Immature natural killer cell (primary cell): ENCODE results near the gene TOMM5. TPM values are rescaled to one million over a fixed set of nuclear protein-coding genes. Genes with fewer than 3 reads are reported as not detected.

Experiments
- DNase-seq, 3 donors: peaks; one replicate each; pipeline ENCODE4 v3.0.0; 2022; ENCODE audit warnings: mixed read lengths in 1 of 3
- H3K27ac Mint-ChIP-seq, 6 donors: one replicate each; pipeline ENCODE4 v1.8.0; 2020; ENCODE audit warnings: mixed read lengths in 6 of 6, mild to moderate bottlenecking in 5 of 6, inconsistent platforms in 4 of 6, moderate library complexity in 3 of 6
- H3K27me3 Mint-ChIP-seq, 3 donors: one replicate each; pipeline ENCODE4 v1.8.0; 2020 to 2021; ENCODE audit warnings: low read depth in 3 of 3, mild to moderate bottlenecking in 3 of 3, mixed read lengths in 3 of 3, moderate library complexity in 3 of 3, inconsistent platforms in 1 of 3
- H3K36me3 Mint-ChIP-seq, 3 donors: one replicate each; pipeline ENCODE4 v1.8.0; 2020; ENCODE audit warnings: mixed read lengths in 3 of 3, inconsistent platforms in 2 of 3, mild to moderate bottlenecking in 2 of 3
- H3K4me1 Mint-ChIP-seq, 2 donors: one replicate each; pipeline ENCODE4 v1.8.0; 2020; ENCODE audit warnings: inconsistent platforms in 2 of 2, mild to moderate bottlenecking in 2 of 2, mixed read lengths in 2 of 2, moderate library complexity in 1 of 2
- H3K4me3 Mint-ChIP-seq, 5 donors: one replicate each; pipeline ENCODE4 v1.8.0; 2020; ENCODE audit warnings: mild to moderate bottlenecking in 5 of 5, mixed read lengths in 5 of 5, inconsistent platforms in 3 of 5, moderate library complexity in 3 of 5
- H3K9me3 Mint-ChIP-seq, 6 donors: one replicate each; pipeline ENCODE4 v1.8.0; 2020; ENCODE audit warnings: mild to moderate bottlenecking in 6 of 6, mixed read lengths in 6 of 6, inconsistent platforms in 4 of 6, moderate library complexity in 3 of 6
- polyA plus RNA-seq, 3 donors: library from polyadenylated mRNA; unstranded; fragments of 300-500 nt; fragmentation: Illumina TruSeq; gene quantifications; one replicate each; pipeline ENCODE4 v1.2.3, GENCODE V29; 2021

The TOMM5 gene
- 100 to 1,000 TPM; 174 to 205 (median 183) TPM for polyA plus RNA-seq

GRCh38 chr9:37592108-37592951, at the start of gene TOMM5:
TOMM5 (minus strand) TSS chr9:37592597; CDS start chr9:37592532, 65 bp downstream.
- DNase-seq = peak; percentile 89 to 91 (median 91)
- H3K27me3 Mint-ChIP-seq = peaks cover 5 to 10% (median 10%) of the 10 kb centered on the region in 3 donors

GRCh38 chr9:37641331-37641730, 48.9 kb upstream of the TOMM5 start:
- Mint-ChIP-seq H3K4me3 (no peak overlapping the region), H3K4me1 (no peaks in the 10 kb centered on the region), H3K27ac (no peak overlapping the region), H3K36me3 (no peaks in the 10 kb centered on the region), H3K9me3 (no peaks in the 10 kb centered on the region), H3K27me3 (peaks cover 2 to 11% (median 2%) of the 10 kb centered on the region in 3 donors)
- no peak for DNase-seq

More at GRCh38 chr9:37592108-37592951, at the start of gene TOMM5:
- Mint-ChIP-seq H3K27ac (peak within 1 kb of the TSS; percentile 93 to 98 (median 95)), H3K4me3 (peak within 1 kb of the TSS; percentile 97 to 99 (median 99)), H3K4me1 (peaks cover 37 to 49% of the 10 kb centered on the region in 2 donors), H3K9me3 (no peaks in the 10 kb centered on the region), H3K36me3 (peaks cover 6 to 9% (median 8%) of the 10 kb centered on the region in 3 donors)

GRCh38 chr9:37640246-37640645, 47.8 kb upstream of the TOMM5 start:
- H3K9me3 Mint-ChIP-seq = no peaks in the 10 kb centered on the region
- no peaks in the 10 kb centered on the region for H3K36me3 Mint-ChIP-seq
- no peaks in the 10 kb centered on the region for H3K4me1 Mint-ChIP-seq
- peaks cover 2 to 14% (median 2%) of the 10 kb centered on the region in 3 donors for H3K27me3 Mint-ChIP-seq
- DNase-seq = no peak
- H3K4me3 Mint-ChIP-seq = no peak overlapping the region
- no peak overlapping the region for H3K27ac Mint-ChIP-seq

DNA sequence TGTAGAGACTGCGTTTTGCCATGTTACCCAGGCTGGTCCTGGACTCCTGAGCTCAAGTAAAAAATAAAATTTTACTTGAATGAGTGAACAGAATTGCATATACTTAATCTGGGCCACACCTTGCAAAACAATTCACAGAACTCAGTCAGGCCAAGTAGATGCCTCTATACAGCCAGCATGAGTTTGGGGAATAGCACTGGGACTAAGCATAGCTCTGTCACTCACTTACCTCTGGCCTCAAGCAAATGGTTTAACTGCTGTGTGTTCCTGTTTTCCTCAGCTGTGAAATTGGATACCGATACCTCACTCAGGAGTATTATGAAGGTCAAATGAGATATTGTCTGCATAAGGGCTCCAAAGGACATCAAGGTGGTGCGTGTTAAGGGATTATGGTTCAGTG, 47.4 kb upstream of the TOMM5 start:
- no peaks in the 10 kb centered on the region for H3K4me1 Mint-ChIP-seq
- H3K27me3 Mint-ChIP-seq = peaks cover 2 to 16% (median 3%) of the 10 kb centered on the region in 3 donors
- H3K9me3 Mint-ChIP-seq = no peaks in the 10 kb centered on the region
- H3K27ac Mint-ChIP-seq = no peak overlapping the region
- H3K4me3 Mint-ChIP-seq = no peak overlapping the region
- DNase-seq = no peak
- H3K36me3 Mint-ChIP-seq = no peaks in the 10 kb centered on the region

DNA sequence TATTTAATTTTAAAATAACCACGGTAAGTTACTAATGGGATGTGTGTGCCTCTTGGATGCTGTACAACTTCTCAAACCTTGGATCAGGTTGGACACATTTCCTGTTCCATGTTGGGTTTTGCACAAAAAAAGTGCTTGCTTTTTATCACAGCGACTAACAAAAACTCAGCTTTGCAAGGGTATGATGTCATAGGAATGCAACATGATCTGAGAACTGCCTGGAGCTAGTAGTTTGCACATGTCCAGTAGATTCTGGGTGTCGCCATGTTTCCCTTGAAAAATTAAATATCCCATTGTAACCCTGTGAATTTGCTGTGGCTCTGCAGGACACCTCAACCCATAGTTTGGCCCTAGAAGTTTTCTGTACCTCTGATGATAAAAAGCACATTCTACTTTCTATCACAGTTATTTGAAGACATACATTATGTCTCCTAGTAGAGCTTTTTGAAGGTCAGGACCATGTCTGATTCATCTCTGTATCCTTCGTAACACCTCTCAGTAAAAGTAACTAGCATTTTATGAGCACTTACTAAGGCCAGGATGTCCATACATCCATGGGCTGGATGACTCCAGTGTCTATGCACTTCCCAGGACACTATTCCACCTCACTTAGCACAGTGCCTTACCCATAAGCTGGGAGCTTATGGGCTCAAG, 46.8 kb upstream of the TOMM5 start:
- DNase-seq = no peak
- Mint-ChIP-seq H3K27me3 (peaks cover 2 to 13% (median 4%) of the 10 kb centered on the region in 3 donors), H3K4me1 (no peaks in the 10 kb centered on the region), H3K9me3 (no peaks in the 10 kb centered on the region), H3K4me3 (no peak overlapping the region), H3K27ac (no peak overlapping the region), H3K36me3 (no peaks in the 10 kb centered on the region)

GRCh38 chr9:37636511-37637448, 44.4 kb upstream of the TOMM5 start:
- Mint-ChIP-seq H3K27ac (no peak overlapping the region), H3K36me3 (no peaks in the 10 kb centered on the region), H3K27me3 (peaks cover 0 to 9% (median 4%) of the 10 kb centered on the region in 3 donors), H3K4me3 (no peak overlapping the region), H3K4me1 (no peaks in the 10 kb centered on the region), H3K9me3 (no peaks in the 10 kb centered on the region)
- no peak for DNase-seq

GRCh38 chr9:37635808-37636207, 43.4 kb upstream of the TOMM5 start:
- H3K27me3 Mint-ChIP-seq = peaks cover 0 to 11% (median 4%) of the 10 kb centered on the region in 3 donors
- no peak overlapping the region for H3K4me3 Mint-ChIP-seq
- H3K9me3 Mint-ChIP-seq = no peaks in the 10 kb centered on the region
- H3K27ac Mint-ChIP-seq = no peak overlapping the region
- H3K4me1 Mint-ChIP-seq = no peaks in the 10 kb centered on the region
- H3K36me3 Mint-ChIP-seq = no peaks in the 10 kb centered on the region
- no peak for DNase-seq

- no peak for DNase-seq
- no peaks in the 10 kb centered on the region for H3K36me3 Mint-ChIP-seq
- peaks cover 0 to 9% (median 3%) of the 10 kb centered on the region in 3 donors for H3K27me3 Mint-ChIP-seq
- no peak overlapping the region for H3K4me3 Mint-ChIP-seq
- no peak overlapping the region for H3K27ac Mint-ChIP-seq
- no peaks in the 10 kb centered on the region for H3K9me3 Mint-ChIP-seq
- H3K4me1 Mint-ChIP-seq = no peaks in the 10 kb centered on the region
Measured at GRCh38 chr9:37632479-37632878, 40.1 kb upstream of the TOMM5 start.

DNA sequence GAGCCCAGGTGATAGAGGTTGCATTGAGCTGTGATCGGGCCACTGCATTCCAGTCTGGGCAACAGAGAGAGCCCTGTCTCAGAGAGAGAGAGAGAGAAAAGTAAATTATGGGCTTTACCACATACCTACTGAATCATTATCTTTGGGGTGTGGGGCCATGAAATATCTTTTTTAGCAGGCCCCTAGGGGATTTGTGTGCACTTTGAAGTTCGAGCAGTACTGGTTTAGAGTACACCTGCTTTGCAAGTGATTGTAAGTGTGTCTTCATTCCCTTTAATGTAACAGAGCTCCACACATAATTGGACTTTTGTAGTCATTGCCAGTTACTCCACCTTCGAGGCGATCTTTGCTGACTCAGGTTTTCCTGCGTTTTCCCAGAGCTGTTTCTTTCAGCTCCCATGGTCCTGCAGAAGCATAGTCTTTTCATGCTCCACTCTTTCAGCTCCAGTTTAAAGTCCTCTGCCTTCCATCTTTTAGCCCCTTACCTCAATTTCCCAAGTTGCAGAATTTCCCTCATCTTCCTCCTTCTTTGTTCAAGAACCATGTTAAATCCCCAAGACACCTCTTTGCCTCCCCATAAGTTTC, 34.4 kb upstream of the TOMM5 start:
- Mint-ChIP-seq H3K27me3 (peaks cover 0 to 3% (median 1%) of the 10 kb centered on the region in 3 donors), H3K4me1 (no peaks in the 10 kb centered on the region), H3K27ac (no peak overlapping the region), H3K4me3 (no peak overlapping the region), H3K9me3 (no peaks in the 10 kb centered on the region), H3K36me3 (no peaks in the 10 kb centered on the region)
- DNase-seq = no peak

DNA sequence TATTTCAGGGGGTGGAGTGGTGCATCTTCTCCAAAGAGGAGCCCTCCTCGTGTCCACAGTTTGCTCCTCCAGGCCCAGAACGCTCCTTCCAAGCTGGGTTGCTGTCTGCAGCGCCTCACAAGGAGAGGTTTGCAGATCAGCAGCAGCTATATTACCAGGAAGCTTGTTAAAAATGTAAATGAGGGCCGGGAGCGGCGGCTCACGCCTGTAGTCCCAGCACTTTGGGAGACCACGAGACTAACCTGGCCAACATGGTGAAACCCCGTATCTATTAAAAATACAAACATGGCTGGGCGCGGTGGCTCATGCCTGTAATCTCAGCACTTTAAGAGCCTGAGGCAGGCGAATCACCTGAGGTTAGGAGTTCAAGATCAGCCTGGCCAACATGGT, 33.4 kb upstream of the TOMM5 start:
- peaks cover 0 to 1% (median under 1%) of the 10 kb centered on the region in 3 donors for H3K27me3 Mint-ChIP-seq
- no peaks in the 10 kb centered on the region for H3K9me3 Mint-ChIP-seq
- no peaks in the 10 kb centered on the region for H3K4me1 Mint-ChIP-seq
- no peak overlapping the region for H3K4me3 Mint-ChIP-seq
- no peaks in the 10 kb centered on the region for H3K36me3 Mint-ChIP-seq
- no peak overlapping the region for H3K27ac Mint-ChIP-seq
- no peak for DNase-seq

- Mint-ChIP-seq H3K4me1 (no peaks in the 10 kb centered on the region), H3K4me3 (no peak overlapping the region), H3K9me3 (no peaks in the 10 kb centered on the region), H3K36me3 (no peaks in the 10 kb centered on the region), H3K27ac (no peak overlapping the region), H3K27me3 (peaks cover 0 to 1% (median 0%) of the 10 kb centered on the region in 3 donors)
- no peak for DNase-seq
Measured at GRCh38 chr9:37625036-37625757, 32.8 kb upstream of the TOMM5 start.

GRCh38 chr9:37624073-37624472, 31.7 kb upstream of the TOMM5 start:
- Mint-ChIP-seq H3K36me3 (no peaks in the 10 kb centered on the region), H3K4me1 (no peaks in the 10 kb centered on the region), H3K9me3 (no peaks in the 10 kb centered on the region), H3K4me3 (no peak overlapping the region), H3K27me3 (peaks cover 0 to 1% (median 0%) of the 10 kb centered on the region in 3 donors), H3K27ac (no peak overlapping the region)
- no peak for DNase-seq

GRCh38 chr9:37623267-37623666, 30.9 kb upstream of the TOMM5 start:
- Mint-ChIP-seq H3K9me3 (no peaks in the 10 kb centered on the region), H3K27me3 (peaks cover 0 to 1% (median under 1%) of the 10 kb centered on the region in 3 donors), H3K4me3 (no peak overlapping the region), H3K27ac (no peak overlapping the region), H3K36me3 (no peaks in the 10 kb centered on the region), H3K4me1 (no peaks in the 10 kb centered on the region)
- no peak for DNase-seq
